Neural cell (in vitro differentiated cells): ENCODE results near the gene PRKAA2. TPM values are rescaled to one million over a fixed set of nuclear protein-coding genes. Genes with fewer than 3 reads are reported as not detected.

Source experiments
- H2AFZ ChIP-seq: fragments of 200-600, 300-800 bp; sonication (generic), shearing (Covaris generic); 2 replicates; pipeline ENCODE4 v1.6.0; 2014; ENCODE audit warnings: low read depth, mild to moderate bottlenecking, antibody characterized with exemption, low read length, moderate library complexity
- H3F3A ChIP-seq: fragments of 200-600 bp; shearing (Covaris generic); 2 replicates; pipeline ENCODE4 v1.6.1; 2016; ENCODE audit warnings: mild to moderate bottlenecking, moderate library complexity, mixed read lengths, antibody characterized with exemption, low read length; ENCODE audit not compliant: insufficient read depth, poor library complexity, severe bottlenecking
- H3K27ac ChIP-seq: fragments of 200-600, 300-800 bp; sonication (generic), shearing (Covaris generic); 2 replicates; pipeline ENCODE4 v1.5.1; 2014; ENCODE audit warnings: mild to moderate bottlenecking, low read length, moderate library complexity
- H3K27me3 ChIP-seq: fragments of 300-800, 200-600 bp; sonication (generic), shearing (Covaris generic); 2 replicates; pipeline ENCODE4 v1.6.0; 2014; ENCODE audit warnings: mild to moderate bottlenecking, low read depth, low read length, moderate library complexity; ENCODE audit not compliant: insufficient read depth
- H3K36me3 ChIP-seq: fragments of 300-800, 200-600 bp; sonication (generic), shearing (Covaris generic); 2 replicates; pipeline ENCODE4 v1.5.1; 2014; ENCODE audit warnings: mild to moderate bottlenecking, antibody characterized with exemption, low read length, moderate library complexity; ENCODE audit not compliant: insufficient read depth
- H3K4me2 ChIP-seq: fragments of 300-800, 200-600 bp; sonication (generic), shearing (Covaris generic); 2 replicates; pipeline ENCODE4 v1.6.0; 2014; ENCODE audit warnings: mild to moderate bottlenecking, low read length
- H3K4me3 ChIP-seq: fragments of 300-800, 200-600 bp; sonication (generic), shearing (Covaris generic); 2 replicates; pipeline ENCODE4 v1.5.1; 2014; ENCODE audit warnings: mild to moderate bottlenecking, low read length, moderate library complexity
- H3K79me2 ChIP-seq: fragments of 200-600 bp; shearing (Covaris generic); replicated peaks from 2 replicates; pipeline ENCODE4 v1.6.0; 2014; ENCODE audit warnings: mild to moderate bottlenecking, low read length, moderate library complexity; ENCODE audit not compliant: insufficient read depth
- H3K9ac ChIP-seq: fragments of 300-800, 200-600 bp; sonication (generic), shearing (Covaris generic); 2 replicates; pipeline ENCODE4 v1.6.1; 2016; ENCODE audit warnings: mild to moderate bottlenecking, low read length, mixed read lengths
- H3K9me2 ChIP-seq: fragments of 200-600 bp; shearing (Covaris generic); 2 replicates; pipeline ENCODE4 v1.6.1; 2016; ENCODE audit warnings: mild to moderate bottlenecking, low read length, mixed read lengths; ENCODE audit not compliant: insufficient read depth
- H3K9me3 ChIP-seq: fragments of 200-600, 300-800 bp; sonication (generic), shearing (Covaris generic); 2 replicates; pipeline ENCODE4 v1.6.1; 2016; ENCODE audit warnings: mild to moderate bottlenecking, mixed run types, low read length, moderate library complexity, mixed read lengths
- H4K20me1 ChIP-seq: fragments of 200-600 bp; shearing (Covaris generic); 2 replicates; pipeline ENCODE4 v1.6.1; 2016; ENCODE audit warnings: mild to moderate bottlenecking, mixed run types; ENCODE audit not compliant: insufficient read depth
- CTCF ChIP-seq: fragments of 450-650 bp; IDR thresholded peaks from 2 replicates; pipeline ENCODE4 v1.5.1; 2014; ENCODE audit warnings: antibody characterized with exemption, mild to moderate bottlenecking, moderate library complexity; ENCODE audit not compliant: poor library complexity, severe bottlenecking
- EP300 ChIP-seq: fragments of 450-650 bp; conservative IDR thresholded peaks from 2 replicates; pipeline ENCODE4 v1.6.1; 2014; ENCODE audit warnings: antibody characterized with exemption, mild to moderate bottlenecking, moderate library complexity; ENCODE audit not compliant: poor library complexity, severe bottlenecking
- EZH2 ChIP-seq: fragments of 200-600, 300-800 bp; shearing (Covaris generic), sonication (generic); IDR thresholded peaks from 2 replicates; pipeline ENCODE4 v1.6.1; 2014; ENCODE audit warnings: antibody characterized with exemption, low read length, borderline replicate concordance, mild to moderate bottlenecking; ENCODE audit not compliant: insufficient read depth, poor library complexity, severe bottlenecking
- MXI1 ChIP-seq: fragments of 450-650 bp; conservative IDR thresholded peaks from 2 replicates; pipeline ENCODE4 v1.6.1; 2014; ENCODE audit warnings: antibody characterized with exemption, mild to moderate bottlenecking; ENCODE audit not compliant: poor library complexity, severe bottlenecking
- POLR2AphosphoS5 ChIP-seq: IDR thresholded peaks from 2 replicates; pipeline ENCODE4 v1.6.1; 2012
- RAD21 ChIP-seq: fragments of 450-650 bp; conservative IDR thresholded peaks from 2 replicates; pipeline ENCODE4 v1.6.1; 2014; ENCODE audit warnings: antibody characterized with exemption, mild to moderate bottlenecking, moderate library complexity
- SMC3 ChIP-seq: fragments of 450-650 bp; conservative IDR thresholded peaks from 2 replicates; pipeline ENCODE4 v1.6.1; 2014; ENCODE audit warnings: antibody characterized with exemption, mild to moderate bottlenecking, moderate library complexity; ENCODE audit not compliant: poor library complexity
- TAF1 ChIP-seq: IDR thresholded peaks from 2 replicates; pipeline ENCODE4 v1.6.1; 2012; ENCODE audit warnings: low read depth
- polyA plus RNA-seq: library from polyadenylated mRNA; depleted of rRNA; stranded (reverse); fragments of >200 nt; gene quantifications from 2 replicates; pipeline ENCODE4 v1.2.3, GENCODE V29; 2014
- TF ChIP-seq, protein P1 (sequence below): IDR thresholded peaks from 2 replicates; pipeline ENCODE4 v1.6.1; 2012; ENCODE audit warnings: borderline replicate concordance

PRKAA2 gene
- polyA plus RNA-seq, 1 donor from 2014 or later: 20.0 TPM

- Histone ChIP-seq H4K20me1 (no peaks in the 10 kb centered on the region), H3K9me3 (no peaks in the 10 kb centered on the region), H3K79me2 (peaks cover 8% of the 10 kb centered on the region), H3K4me2 (no peak overlapping the region), H3K4me3 (no peak overlapping the region), H3K9ac (no peak overlapping the region), H3K27me3 (no peaks in the 10 kb centered on the region), H2AFZ (no peak overlapping the region), H3K36me3 (no peaks in the 10 kb centered on the region), H3K27ac (no peak overlapping the region), H3K9me2 (no peaks in the 10 kb centered on the region), H3F3A (no peaks in the 10 kb centered on the region)
- TF ChIP-seq CTCF: no peak
- no peak for TF ChIP-seq TAF1
- no peak for TF ChIP-seq EP300
- no peak for TF ChIP-seq SMC3
- TF ChIP-seq, protein P1, sequence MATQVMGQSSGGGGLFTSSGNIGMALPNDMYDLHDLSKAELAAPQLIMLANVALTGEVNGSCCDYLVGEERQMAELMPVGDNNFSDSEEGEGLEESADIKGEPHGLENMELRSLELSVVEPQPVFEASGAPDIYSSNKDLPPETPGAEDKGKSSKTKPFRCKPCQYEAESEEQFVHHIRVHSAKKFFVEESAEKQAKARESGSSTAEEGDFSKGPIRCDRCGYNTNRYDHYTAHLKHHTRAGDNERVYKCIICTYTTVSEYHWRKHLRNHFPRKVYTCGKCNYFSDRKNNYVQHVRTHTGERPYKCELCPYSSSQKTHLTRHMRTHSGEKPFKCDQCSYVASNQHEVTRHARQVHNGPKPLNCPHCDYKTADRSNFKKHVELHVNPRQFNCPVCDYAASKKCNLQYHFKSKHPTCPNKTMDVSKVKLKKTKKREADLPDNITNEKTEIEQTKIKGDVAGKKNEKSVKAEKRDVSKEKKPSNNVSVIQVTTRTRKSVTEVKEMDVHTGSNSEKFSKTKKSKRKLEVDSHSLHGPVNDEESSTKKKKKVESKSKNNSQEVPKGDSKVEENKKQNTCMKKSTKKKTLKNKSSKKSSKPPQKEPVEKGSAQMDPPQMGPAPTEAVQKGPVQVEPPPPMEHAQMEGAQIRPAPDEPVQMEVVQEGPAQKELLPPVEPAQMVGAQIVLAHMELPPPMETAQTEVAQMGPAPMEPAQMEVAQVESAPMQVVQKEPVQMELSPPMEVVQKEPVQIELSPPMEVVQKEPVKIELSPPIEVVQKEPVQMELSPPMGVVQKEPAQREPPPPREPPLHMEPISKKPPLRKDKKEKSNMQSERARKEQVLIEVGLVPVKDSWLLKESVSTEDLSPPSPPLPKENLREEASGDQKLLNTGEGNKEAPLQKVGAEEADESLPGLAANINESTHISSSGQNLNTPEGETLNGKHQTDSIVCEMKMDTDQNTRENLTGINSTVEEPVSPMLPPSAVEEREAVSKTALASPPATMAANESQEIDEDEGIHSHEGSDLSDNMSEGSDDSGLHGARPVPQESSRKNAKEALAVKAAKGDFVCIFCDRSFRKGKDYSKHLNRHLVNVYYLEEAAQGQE: no peak
- TF ChIP-seq EZH2: no peak
- no peak for TF ChIP-seq MXI1
- no peak for TF ChIP-seq RAD21
- TF ChIP-seq POLR2AphosphoS5: no peak
These were observed 1.5 kb upstream of the PRKAA2 start for GRCh38 chr1:56643661-56644060.

DNA sequence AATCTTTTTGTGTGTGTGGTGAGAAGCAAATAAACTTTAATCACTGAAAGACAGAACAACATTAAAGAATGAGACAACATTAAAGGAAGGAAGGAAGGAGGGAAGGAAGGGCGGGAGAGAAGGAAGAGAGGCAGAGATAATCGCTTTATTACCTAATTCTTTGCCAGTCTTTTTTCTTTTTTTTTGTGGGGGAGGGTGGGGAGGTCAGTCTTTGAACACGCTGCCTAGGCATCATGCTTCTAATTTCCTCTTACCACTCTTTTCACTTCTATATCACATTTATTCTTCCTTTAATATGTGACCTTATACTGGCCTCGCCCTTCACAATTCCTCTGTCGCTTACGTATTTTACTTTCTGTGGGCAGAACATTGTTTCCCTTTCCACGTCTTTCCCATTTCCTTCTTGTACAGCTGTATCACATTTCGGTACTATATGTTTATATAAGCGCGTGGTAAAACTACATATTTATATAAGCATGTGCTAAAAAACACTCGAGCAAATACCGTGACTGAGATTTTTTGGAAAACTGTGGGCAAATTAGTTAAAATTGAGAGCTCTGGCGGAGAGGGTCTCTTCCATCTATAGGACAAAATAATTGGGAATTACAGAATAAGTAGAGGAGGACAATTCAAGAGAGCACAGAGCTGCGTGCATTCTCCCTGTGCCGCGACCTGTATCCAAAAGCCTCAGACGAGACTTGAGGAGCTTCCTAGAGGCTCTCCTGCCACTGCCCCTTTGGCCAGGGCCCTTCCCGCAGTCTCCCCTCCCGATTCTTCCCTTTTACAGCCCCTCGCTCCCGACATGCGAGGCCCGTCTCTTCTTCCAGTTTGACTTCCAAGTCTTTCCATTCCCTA is 823 bp upstream of the PRKAA2 start:
- H3K9me3 ChIP-seq: no peaks in the 10 kb centered on the region
- H3K36me3 ChIP-seq: no peaks in the 10 kb centered on the region
- H3K79me2 ChIP-seq: peaks cover 14% of the 10 kb centered on the region
- no peaks in the 10 kb centered on the region for H3K27me3 ChIP-seq
- no peak overlapping the region for H3K27ac ChIP-seq
- peak overlapping the region; percentile 66 for H3K4me2 ChIP-seq
- H2AFZ ChIP-seq: peak overlapping the region; percentile 67
- peak overlapping the region; percentile 92 for H3K4me3 ChIP-seq
- no peaks in the 10 kb centered on the region for H4K20me1 ChIP-seq
- peak overlapping the region; percentile 75 for H3K9ac ChIP-seq
- H3F3A ChIP-seq: no peaks in the 10 kb centered on the region
- TF ChIP-seq SMC3: no peak
- TF ChIP-seq RAD21: no peak
- TF ChIP-seq, protein P1: no peak
- TF ChIP-seq EP300: no peak
- no peak for TF ChIP-seq EZH2
- no peak for TF ChIP-seq POLR2AphosphoS5
- no peak for TF ChIP-seq MXI1
- no peak for TF ChIP-seq TAF1
- TF ChIP-seq CTCF: no peak
- H3K9me2 ChIP-seq: no peaks in the 10 kb centered on the region
